GM19328 (cell line): ENCODE results near the gene ZNF708.
"Not testable (repeated sequence)": the region's sequence is repeated elsewhere in the genome, so short reads cannot be mapped to it uniquely, and the experiment has no call there.

Experiments used
- ATAC-seq: cut with Tn5 transposase; IDR thresholded peaks from one replicate; pipeline ENCODE4 v1.9.1; 2021; ENCODE audit warnings: mild to moderate bottlenecking, moderate library complexity; ENCODE audit not compliant: unreplicated experiment

Gene ZNF708

GRCh38 chr19:21328885-21329605 is at the start of gene ZNF708:
Gene ZNF708, minus strand, starts transcription at chr19:21329410. Its CDS starts 198 bp downstream, at chr19:21329212.
- ATAC-seq: peak; percentile 97

- ATAC-seq: no peak
These were observed 33.1 kb upstream of the ZNF708 start for GRCh38 chr19:21362291-21362690.

GRCh38 chr19:21358768-21359451 is 29.7 kb upstream of the ZNF708 start, which contains the start of gene ZNF738:
Gene ZNF738, plus strand, starts transcription at chr19:21359000. Its CDS starts 141 bp downstream, at chr19:21359141.
- ATAC-seq: peak; percentile 97

DNA sequence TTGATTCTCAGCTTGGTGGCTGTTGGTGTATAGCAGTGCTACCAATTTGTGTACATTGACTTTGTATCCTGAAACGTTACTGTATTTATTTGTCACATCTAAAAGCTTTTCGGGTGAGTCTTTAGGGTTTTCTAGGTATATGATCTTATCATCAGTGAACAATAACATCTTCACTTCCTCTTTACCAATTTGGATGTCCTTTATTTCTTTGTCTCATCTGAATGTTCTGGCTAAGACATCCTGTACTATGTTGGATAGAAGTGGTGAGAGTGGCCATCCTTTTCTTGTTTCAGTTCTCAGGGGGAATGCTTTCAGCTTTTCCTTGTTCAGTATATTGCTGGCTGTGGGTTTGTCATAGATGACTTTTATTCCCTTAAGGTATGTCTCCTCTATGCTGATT is 23.6 kb upstream of the ZNF708 start:
- no peak for ATAC-seq

- ATAC-seq: not testable (repeated sequence)
These were observed 15.6 kb upstream of the ZNF708 start for GRCh38 chr19:21344841-21345240.

- ATAC-seq: no peak
These were observed 6.5 kb upstream of the ZNF708 start for GRCh38 chr19:21335721-21336120.

DNA sequence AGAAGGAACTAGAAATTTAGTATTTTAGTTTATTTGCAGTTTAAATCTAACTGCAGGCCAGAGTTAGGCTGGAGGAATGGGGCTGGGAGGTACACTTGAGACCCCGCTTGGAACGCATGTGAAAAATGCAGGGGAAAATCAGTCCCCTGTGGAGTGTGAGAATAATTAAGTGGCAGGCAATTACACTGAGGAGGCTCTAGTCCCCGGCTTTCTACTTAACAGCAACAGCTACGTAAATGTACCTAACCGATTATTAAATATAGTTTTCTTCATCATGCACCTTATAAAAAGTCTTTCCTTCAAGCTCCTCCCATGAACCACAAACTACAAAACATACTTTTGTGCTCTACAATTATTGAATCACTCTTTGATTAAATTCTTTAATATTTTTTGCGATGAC is 804 bp downstream of the ZNF708 start:
- no peak for ATAC-seq

GRCh38 chr19:21326169-21326568 is 3.0 kb downstream of the ZNF708 start:
- ATAC-seq: no peak

DNA sequence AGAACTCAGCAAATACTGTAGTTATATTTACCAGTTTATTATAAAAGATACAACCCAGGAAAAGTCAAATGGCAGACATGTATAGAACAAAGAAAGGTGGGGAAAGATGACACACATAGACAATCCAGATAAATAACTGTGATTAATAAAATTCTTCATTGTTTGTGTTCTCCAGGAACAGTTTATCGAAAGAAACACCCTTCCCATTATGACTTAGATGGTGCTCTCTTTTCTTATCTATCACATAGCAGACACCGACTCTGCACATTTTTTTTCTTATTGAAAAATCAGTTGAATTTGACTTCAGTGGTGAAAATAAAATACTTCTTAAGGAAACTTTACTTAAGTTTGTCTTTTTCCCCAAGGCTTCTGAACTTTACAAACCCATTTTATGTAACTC is 6.2 kb downstream of the ZNF708 start:
- no peak for ATAC-seq

GRCh38 chr19:21322528-21322927 is 6.7 kb downstream of the ZNF708 start:
- no peak for ATAC-seq

DNA sequence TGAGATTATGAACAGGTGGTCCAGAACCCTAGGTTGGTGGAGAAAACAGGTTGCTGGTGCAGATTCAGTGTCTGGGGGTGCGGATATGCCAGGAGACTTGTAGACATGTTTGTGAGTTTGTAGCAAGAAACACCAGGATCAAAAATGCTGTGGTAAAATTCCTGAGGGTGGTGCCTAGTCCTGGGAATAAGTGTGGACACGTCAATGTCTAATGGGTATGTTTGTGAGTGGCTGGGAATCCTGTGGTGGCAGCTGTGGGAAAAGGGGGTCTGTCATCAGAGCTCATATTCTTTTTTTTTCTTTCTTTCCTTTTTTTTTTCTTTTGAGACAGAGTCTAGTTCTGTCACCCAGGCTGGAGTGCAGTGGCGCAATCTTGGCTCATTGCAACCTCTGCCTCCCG is 7.2 kb downstream of the ZNF708 start:
- ATAC-seq: no peak

- no peak for ATAC-seq
These were observed 8.1 kb downstream of the ZNF708 start for GRCh38 chr19:21321134-21321533.

DNA sequence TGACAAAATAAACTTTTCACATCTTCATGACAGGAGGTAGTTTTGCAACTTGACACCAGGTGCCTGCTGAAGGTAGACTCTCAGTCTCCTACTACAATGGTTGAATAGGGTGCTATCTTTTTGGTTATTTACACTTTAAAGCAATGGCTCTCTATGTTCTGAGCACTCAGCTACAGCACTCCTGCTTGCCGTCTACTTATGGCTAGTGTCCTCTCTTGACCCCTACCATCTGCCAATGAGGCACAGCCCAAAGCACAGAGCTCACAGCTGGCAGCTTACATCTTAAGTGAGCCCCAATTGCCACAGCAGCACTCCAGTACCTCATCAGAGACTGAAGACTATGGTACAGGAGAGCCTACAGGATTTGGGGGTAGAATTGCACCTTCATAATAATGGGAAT is 11.4 kb downstream of the ZNF708 start:
- no peak for ATAC-seq

- no peak for ATAC-seq
These were observed 14.5 kb downstream of the ZNF708 start for GRCh38 chr19:21314676-21315075.

DNA sequence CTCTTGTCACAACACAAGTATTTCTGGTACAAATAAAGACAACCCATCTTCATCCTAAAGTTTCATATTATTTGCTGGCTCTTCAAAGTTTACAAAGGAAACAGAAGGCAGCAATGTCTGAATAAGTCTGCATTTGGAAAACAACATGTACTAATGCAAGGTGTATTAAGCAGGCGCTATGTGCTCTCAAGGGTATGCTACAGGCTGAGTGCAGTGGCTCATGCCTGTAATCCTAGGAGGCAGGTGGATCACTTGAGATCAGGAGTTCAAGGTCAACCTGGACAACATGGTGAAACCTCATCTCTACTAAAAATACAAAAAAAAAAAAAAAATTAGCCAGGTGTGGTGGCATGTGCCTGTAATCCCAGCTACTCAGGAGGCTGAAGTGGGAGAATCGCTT is 16.4 kb downstream of the ZNF708 start:
- ATAC-seq: not testable (repeated sequence)

GRCh38 chr19:21308773-21309172 is 20.4 kb downstream of the ZNF708 start:
- no peak for ATAC-seq

DNA sequence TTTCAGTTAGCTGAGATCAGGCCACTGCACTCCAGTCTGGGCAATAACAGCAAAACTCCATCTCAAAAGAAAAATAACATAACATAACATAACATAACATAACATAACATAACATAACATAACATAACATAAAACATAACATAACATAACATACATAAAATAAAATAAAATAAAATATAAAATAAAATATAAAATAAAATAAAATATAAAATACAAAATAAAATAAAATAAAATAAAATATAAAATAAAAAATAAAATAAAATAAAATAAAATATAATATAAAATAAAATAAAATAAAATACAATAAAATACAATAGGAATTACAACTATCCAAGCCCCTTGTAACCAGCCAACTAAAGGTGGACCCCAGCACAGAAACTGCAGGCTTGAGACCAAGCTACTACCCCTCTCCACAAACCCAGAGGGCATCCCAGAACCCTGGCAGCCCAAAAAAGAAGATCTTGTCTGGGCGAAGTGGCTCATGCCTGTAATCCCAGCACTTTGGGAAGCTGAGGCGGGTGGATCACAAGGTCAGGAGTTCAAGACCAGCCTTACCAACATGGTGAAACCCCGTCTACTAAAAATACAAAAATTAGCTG is 22.2 kb downstream of the ZNF708 start:
- ATAC-seq: not testable (repeated sequence)

DNA sequence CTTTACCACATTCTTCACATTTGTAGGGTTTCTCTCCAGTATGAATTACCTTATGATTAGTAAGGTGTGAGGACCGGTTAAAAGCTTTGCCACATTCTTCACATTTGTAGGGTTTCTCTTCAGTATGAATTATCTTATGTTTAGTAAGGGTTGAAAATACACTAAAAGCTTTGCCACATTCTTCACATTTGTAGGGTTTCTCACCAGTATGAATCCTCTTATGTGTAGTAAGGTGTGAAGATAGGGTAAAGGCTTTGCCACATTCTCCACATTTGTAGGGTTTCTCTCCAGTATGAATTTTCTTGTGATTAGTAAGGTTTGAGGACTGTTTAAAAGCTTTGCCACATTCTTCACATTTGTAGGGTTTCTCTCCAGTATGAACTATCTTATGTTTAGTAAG is 35.4 kb downstream of the ZNF708 start:
- ATAC-seq: not testable (repeated sequence)

DNA sequence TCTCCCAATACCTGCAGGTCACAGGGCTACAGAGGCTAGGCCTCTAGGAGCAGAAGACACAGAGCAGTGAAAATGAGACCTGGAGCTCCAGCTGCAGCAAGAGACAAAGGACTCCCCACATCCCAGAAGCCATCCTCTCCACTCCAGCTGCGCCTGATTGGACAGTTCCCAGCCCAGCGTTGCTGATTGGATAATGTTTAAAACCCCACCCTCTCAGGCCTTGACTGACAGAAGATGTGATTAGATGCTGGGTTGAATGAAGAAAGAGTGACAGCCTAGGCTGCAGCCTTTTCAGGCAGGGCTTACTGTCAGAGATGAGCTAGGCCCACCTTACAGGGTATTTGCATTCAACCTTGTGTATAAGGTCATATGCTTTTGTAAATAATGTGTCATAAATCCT is 59.4 kb downstream of the ZNF708 start:
- no peak for ATAC-seq

GRCh38 chr19:21264891-21265290 is 64.3 kb downstream of the ZNF708 start:
- no peak for ATAC-seq

- ATAC-seq: no peak
These were observed 64.8 kb downstream of the ZNF708 start for GRCh38 chr19:21264416-21264815.

DNA sequence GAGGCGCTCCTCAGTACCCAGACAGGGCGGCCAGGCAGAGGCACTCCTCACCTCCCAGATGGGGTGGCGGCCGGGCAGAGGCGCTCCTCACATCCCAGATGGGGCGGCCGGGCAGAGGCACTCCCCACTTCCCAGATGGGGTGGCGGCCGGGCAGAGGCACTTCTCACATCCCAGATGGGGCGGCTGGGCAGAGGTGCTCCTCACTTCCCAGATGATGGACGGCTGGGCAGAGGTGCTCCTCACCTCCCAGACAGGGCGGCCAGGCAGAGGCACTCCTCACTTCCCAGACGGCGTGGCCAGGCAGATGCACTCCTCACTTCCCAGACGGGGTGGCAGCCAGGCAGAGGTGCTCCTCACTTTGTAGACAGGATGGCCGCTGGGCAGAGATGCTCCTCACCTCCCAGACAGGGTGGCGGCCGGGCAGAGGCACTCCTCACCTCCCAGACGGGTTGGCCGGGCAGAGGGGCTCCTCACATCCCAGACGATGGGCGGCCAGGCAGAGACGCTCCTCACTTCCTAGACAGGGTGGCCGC is 68.3 kb downstream of the ZNF708 start:
- not testable (repeated sequence) for ATAC-seq
